ENCODE measurements around the gene EIF1. TPM values are rescaled to one million over a fixed set of nuclear protein-coding genes. Genes with fewer than 3 reads are reported as not detected.

EIF1 gene
- total and polyA plus RNA-seq, 10 donors, result 313 to 897 (median 613) TPM

DNA sequence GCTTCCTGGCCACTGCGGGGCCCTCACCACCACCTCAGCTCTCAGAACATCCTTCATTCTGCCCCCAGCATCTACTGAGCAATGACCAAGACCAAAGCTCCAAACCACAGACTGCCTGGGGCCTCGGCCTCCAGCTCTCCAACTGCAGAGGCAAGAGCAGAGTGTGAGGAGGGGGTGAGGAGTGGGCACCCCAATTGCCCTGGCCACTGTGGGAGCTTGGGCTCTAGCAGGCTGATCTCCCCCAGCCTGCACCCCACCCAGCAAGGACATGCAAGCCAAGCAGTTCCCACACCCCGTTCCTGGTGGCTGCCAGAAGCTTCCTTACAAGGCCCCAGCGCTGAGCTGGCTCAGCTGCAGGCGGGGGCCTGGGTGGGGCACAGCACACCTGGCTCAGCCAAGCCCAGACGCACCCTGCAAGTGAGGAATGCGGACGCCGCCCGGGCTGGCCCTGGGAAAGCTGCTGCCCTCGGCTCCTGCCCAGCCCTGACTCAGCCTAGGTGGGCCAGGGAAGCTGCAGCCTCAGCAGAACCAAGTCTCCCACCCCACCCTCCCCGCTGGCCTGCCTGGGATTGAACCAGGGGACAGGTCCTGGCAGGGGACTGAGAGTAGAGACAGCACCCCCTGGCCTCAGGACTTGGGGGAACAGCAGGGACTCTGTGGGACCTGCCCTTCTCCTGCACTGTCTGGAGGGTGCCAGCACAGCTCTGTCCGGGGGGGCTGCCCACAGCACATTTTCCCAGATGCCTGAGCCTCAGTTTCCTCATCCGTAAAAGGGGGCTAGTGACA lies 34.6 kb upstream of the EIF1 start:
- H3K27ac ChIP-seq, result no peak overlapping the region
- H3K9me3 ChIP-seq, result no peaks in the 10 kb centered on the region
- intact Hi-C loops (cut with DNase I; ENCODE audit: low total_unique reads), result no loop called here
- no peaks in the 10 kb centered on the region for H3K36me3 ChIP-seq
- WGBS, 5 donors, result 61 to 85% (median 74%) methylated on average over 7 to 14 of the region's 14 CpGs
- no peaks in the 10 kb centered on the region for H3K27me3 ChIP-seq (replicated peaks in 1 of 7)
- peaks cover 0 to 5% (median 0%) of the 10 kb centered on the region in 6 donors for H3K4me1 ChIP-seq
- no peak overlapping the region for H3K4me3 ChIP-seq
- no peak for TF ChIP-seq POLR2AphosphoS5 (IDR thresholded peaks at IDR 0.05)
- TF ChIP-seq, protein P1, sequence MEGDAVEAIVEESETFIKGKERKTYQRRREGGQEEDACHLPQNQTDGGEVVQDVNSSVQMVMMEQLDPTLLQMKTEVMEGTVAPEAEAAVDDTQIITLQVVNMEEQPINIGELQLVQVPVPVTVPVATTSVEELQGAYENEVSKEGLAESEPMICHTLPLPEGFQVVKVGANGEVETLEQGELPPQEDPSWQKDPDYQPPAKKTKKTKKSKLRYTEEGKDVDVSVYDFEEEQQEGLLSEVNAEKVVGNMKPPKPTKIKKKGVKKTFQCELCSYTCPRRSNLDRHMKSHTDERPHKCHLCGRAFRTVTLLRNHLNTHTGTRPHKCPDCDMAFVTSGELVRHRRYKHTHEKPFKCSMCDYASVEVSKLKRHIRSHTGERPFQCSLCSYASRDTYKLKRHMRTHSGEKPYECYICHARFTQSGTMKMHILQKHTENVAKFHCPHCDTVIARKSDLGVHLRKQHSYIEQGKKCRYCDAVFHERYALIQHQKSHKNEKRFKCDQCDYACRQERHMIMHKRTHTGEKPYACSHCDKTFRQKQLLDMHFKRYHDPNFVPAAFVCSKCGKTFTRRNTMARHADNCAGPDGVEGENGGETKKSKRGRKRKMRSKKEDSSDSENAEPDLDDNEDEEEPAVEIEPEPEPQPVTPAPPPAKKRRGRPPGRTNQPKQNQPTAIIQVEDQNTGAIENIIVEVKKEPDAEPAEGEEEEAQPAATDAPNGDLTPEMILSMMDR (IDR thresholded peaks at IDR 0.05 in 8 of 11, conservative IDR thresholded peaks at IDR 0.05 in 3 of 11), result no peak
- peak; percentile 64 for DNase-seq

DNA sequence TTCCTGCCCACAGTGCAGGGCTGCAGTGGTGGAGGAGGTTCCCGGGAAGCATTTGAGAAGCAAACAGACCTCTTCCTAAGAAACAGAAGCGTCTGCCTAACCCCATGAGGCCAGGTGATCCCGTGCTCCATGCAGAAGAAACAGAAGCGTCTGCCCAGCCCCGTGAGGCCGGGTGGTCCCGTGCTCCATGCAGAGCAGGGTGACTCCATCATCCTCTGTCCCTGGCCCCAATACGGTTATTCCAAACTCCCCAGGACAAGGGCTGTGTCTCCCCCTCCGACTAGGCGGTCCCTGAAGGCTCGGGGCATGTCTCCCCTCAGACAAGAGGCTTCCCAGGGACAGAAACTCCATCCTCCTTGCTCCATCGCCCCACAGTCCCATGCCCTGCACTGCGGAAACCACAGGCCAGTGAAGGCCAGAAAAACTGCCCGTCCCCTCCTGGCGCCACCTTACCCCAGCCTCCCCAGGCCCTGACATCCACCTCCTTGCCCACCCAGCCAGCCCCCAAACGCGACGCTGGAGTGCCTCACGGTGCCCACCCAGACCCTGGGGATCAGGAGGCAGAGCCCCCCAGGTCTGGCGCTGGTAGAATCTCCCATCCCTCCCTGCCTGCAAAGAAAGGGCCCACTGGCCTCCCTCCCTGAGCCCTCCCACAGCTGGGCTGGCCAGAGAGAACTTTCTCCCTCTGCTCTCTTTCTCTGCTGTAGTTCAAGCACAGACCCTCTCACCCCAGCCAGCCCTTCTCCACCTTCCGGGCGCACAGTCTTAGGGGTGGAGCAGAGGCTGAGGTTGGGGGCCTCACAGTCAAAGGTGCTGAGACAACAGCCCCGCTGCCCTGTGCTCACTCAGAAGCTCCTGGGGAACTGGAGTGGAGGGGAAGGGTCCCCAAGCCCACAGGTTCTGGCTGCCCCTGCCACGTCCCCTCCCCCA lies 33.7 kb upstream of the EIF1 start:
- H3K9me3 ChIP-seq, result no peaks in the 10 kb centered on the region
- H3K36me3 ChIP-seq, result no peaks in the 10 kb centered on the region
- H3K27me3 ChIP-seq (replicated peaks in 1 of 7), result no peaks in the 10 kb centered on the region
- intact Hi-C loops (cut with DNase I; ENCODE audit: low total_unique reads), result no loop called here
- no peak overlapping the region for H3K27ac ChIP-seq
- 80 to 95% (median 82%) methylated on average over 7 to 24 of the region's 24 CpGs for WGBS, 5 donors
- TF ChIP-seq, protein P1 (IDR thresholded peaks at IDR 0.05 in 8 of 11, conservative IDR thresholded peaks at IDR 0.05 in 3 of 11), result no peak
- TF ChIP-seq POLR2AphosphoS5 (IDR thresholded peaks at IDR 0.05), result no peak
- TF ChIP-seq POLR2A (IDR thresholded peaks at IDR 0.05), result no peak
- no peaks in the 10 kb centered on the region for H3K4me1 ChIP-seq
- H3K4me3 ChIP-seq, result no peak overlapping the region
- peak; percentile 67 for DNase-seq

DNA sequence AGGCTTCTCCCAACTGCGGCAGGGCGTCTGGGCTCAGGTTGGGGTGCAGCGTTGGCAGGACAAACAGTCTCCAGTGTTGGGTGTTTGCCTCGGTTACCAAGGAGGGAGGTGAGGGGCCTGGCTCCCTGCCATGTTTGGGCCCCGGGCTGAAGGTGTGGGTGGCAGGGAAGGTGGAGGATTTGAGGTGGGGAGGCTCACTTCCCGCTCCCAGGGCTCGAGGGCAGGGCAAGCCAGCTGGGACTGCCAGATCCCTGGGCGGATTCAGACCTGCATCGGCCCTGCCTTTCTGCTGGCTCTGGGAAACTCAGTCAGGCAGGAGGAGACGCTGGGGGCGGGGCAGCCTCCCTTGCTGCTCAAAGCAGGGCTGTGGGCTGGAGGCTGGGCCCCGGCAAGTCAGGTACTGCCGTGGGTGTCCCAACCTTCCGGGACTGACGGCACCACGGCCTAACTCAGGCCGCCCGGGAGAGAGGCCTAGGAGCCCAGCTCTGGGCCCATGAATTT lies 33.0 kb upstream of the EIF1 start:
- intact Hi-C loops (cut with DNase I; ENCODE audit: low total_unique reads), result no loop called here
- Histone ChIP-seq H3K27ac (no peak overlapping the region), H3K36me3 (no peaks in the 10 kb centered on the region), H3K4me3 (no peak overlapping the region), H3K9me3 (no peaks in the 10 kb centered on the region), H3K27me3 (replicated peaks in 1 of 7) (no peaks in the 10 kb centered on the region), H3K4me1 (no peaks in the 10 kb centered on the region)
- WGBS, 5 donors, result 77 to 82% (median 81%) methylated on average over 11 to 18 of the region's 18 CpGs
- no peak for TF ChIP-seq POLR2AphosphoS5 (IDR thresholded peaks at IDR 0.05)
- TF ChIP-seq, protein P1 (IDR thresholded peaks at IDR 0.05 in 8 of 11, conservative IDR thresholded peaks at IDR 0.05 in 3 of 11), result no peak
- no peak for TF ChIP-seq POLR2A (IDR thresholded peaks at IDR 0.05)
- peak; percentile 72 for DNase-seq
